LNCaP clone FGC (cell line): ENCODE measurements around the gene MAP3K15.

Experiments used
- DNase-seq: peaks from one replicate; pipeline ENCODE4 v3.0.0-alpha.2; 2011; ENCODE audit warnings: low read depth
- H3K4me3 ChIP-seq: 2 replicates; pipeline ENCODE4 v1.5.1; 2011; ENCODE audit warnings: mild to moderate bottlenecking, low read depth, low read length, control low read depth
- CTCF ChIP-seq: IDR thresholded peaks from 2 replicates; pipeline ENCODE4 v1.5.1; 2012; ENCODE audit warnings: mild to moderate bottlenecking; ENCODE audit not compliant: control insufficient read depth, insufficient read depth; ENCODE audit errors: extremely low read depth

Gene MAP3K15

GRCh38 chrX:19373351-19373891 is 141.9 kb downstream of the MAP3K15 start:
- TF ChIP-seq CTCF = no peak
- H3K4me3 ChIP-seq = no peak overlapping the region
- no peak for DNase-seq

- no peak for TF ChIP-seq CTCF
- no peak overlapping the region for H3K4me3 ChIP-seq
- DNase-seq = peak; percentile 2
Observed at GRCh38 chrX:19372547-19373331, 142.6 kb downstream of the MAP3K15 start.

DNA sequence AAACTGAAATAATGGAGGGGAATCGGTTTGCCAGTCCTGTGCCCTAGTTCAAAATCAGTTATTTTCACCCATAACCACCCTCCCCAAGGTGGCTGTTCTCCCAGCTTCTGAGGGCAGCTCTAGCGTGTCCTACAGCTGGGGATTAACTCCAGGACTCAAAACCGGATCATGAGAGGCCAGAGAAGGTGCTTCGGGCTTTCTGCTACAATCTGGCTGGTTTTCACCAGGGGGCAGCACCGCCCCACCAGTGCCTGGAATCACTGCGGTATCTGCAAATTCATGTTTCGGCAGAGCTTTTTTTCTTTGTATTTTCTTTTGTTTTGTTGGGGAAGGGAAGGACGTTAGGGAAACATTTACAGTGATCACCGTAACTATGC is 143.2 kb downstream of the MAP3K15 start:
- DNase-seq = peak; percentile 10
- peak; percentile 56 for TF ChIP-seq CTCF
- no peak overlapping the region for H3K4me3 ChIP-seq

DNA sequence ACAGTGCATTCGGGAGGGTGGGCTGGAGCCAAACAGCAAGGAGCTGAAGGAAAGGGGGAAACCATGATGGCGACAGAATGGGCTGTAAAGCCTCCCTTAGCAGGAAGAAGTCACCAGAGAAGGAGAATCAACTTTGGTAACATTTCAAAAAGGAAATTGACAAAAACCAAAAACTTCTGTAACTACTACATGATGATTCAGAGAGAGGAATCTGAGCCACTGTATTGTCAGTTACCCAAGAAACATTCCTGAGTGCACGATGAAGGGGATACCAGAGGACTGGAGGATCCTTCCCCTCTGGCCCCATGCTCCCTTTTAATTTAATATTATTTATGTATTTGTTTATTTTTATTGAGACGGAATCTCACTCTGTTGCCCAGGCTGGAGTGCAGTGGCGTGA is 145.2 kb downstream of the MAP3K15 start:
- DNase-seq = no peak
- H3K4me3 ChIP-seq = no peak overlapping the region
- TF ChIP-seq CTCF = no peak

- no peak for DNase-seq
- TF ChIP-seq CTCF = no peak
- H3K4me3 ChIP-seq = no peak overlapping the region
Observed at GRCh38 chrX:19368576-19368975, 146.7 kb downstream of the MAP3K15 start.

DNA sequence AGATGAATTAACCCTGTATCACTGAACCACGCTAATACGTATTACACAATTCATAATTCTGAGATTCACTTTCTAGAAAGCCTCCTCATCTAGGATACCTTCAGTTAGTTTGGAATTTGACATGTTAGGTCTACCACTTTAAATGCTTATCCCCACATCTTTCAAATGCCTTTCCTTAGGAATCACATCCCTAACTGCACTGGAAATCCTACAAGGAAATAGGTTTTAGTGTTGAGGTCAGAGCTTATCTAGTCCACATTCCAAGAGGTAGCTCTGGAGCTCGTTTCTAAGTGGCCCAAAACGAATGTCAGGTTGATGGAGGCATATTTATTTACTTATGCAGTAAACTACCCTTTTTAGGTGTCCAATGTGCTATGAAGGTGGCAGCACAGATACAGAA is 153.6 kb downstream of the MAP3K15 start:
- H3K4me3 ChIP-seq = no peak overlapping the region
- TF ChIP-seq CTCF = no peak
- DNase-seq = no peak

- H3K4me3 ChIP-seq = no peak overlapping the region
- no peak for TF ChIP-seq CTCF
- no peak for DNase-seq
Observed at GRCh38 chrX:19360903-19361302, 154.4 kb downstream of the MAP3K15 start.
